HCT116 (cell line): ENCODE measurements around the gene SFXN1. TPM values are rescaled to one million over a fixed set of nuclear protein-coding genes. Genes with fewer than 3 reads are reported as not detected.

ENCODE experiments used
- ATAC-seq: fragments of 200-7000 bp; cut with Tn5 transposase; 2 replicates; pipeline ENCODE4 v1.9.1; 2020; ENCODE audit warnings: mild to moderate bottlenecking, moderate library complexity
- BruUV-seq: library from RNA; stranded (reverse); fragments of 400-500 nt; replicated peaks from 2 replicates; lab custom pipeline; 2021; lab: Mats Ljungman, UMichigan
- CTCF ChIA-PET: fragments of 300-600 bp; sonication (Branson Sonifier 250); formaldehyde crosslinking; loops from one replicate; lab custom pipeline; 2021; ENCODE audit warnings: antibody characterized with exemption; lab: Charles Lee
- POLR2A ChIA-PET: fragments of 300-600, 350-600 bp; sonication (Branson Sonifier 250); formaldehyde crosslinking; loops from one replicate; lab custom pipeline; 2021; ENCODE audit warnings: antibody characterized with exemption; lab: Charles Lee
- RAD21 ChIA-PET, 2 experiments: fragments of 300-600 bp; sonication (Branson Sonifier 250); formaldehyde crosslinking; loops; one replicate each; lab custom pipeline; 2023; ENCODE audit warnings: low total read pairs in 2 of 2; ENCODE audit not compliant: uncharacterized antibody in 2 of 2, unreplicated experiment in 2 of 2, low non-redundant PET in 1 of 2; lab: Charles Lee
- DNase-seq: peaks from one replicate; pipeline ENCODE4 v3.0.0-alpha.2; 2010; ENCODE audit warnings: low read depth, low spot score
- H2AFZ ChIP-seq: fragments of 200-600 bp; shearing (Covaris generic), sonication (generic); 2 replicates; pipeline ENCODE4 v1.6.1; 2017; ENCODE audit warnings: low read depth, mixed run types, mixed read lengths, antibody characterized with exemption, low read length; ENCODE audit not compliant: poor library complexity, severe bottlenecking
- H3K27ac ChIP-seq: 2 replicates; pipeline ENCODE4 v1.5.1; 2012; ENCODE audit warnings: low read depth, low read length
- H3K27me3 ChIP-seq: fragments of 200-600 bp; sonication (generic); 2 replicates; pipeline ENCODE4 v1.6.1; 2016; ENCODE audit warnings: mixed run types, low read length, mixed read lengths; ENCODE audit not compliant: insufficient read depth
- H3K36me3 ChIP-seq, 2 experiments: fragments of 200-500 bp in 1 of 2; fragments of 200-600 bp in 1 of 2; sonication (Bioruptor generic) in 1 of 2; sonication (generic) in 1 of 2; 2 replicates each; pipeline versions ENCODE4 v1.5.1 to v1.6.1; 2014 to 2016; ENCODE audit warnings: low read length in 2 of 2, inconsistent platforms in 1 of 2, mixed read lengths in 1 of 2, mixed run types in 1 of 2; ENCODE audit not compliant: insufficient read depth in 2 of 2, control insufficient read depth in 1 of 2
- H3K4me1 ChIP-seq, 2 experiments: fragments of 200-600 bp in 1 of 2; sonication (generic) in 1 of 2; 2 replicates each; pipeline versions ENCODE4 v1.5.1 to v1.6.1; 2012 to 2017; ENCODE audit warnings: low read length in 2 of 2, inconsistent platforms in 1 of 2, mild to moderate bottlenecking in 1 of 2, mixed read lengths in 1 of 2, mixed run types in 1 of 2, moderate library complexity in 1 of 2; ENCODE audit not compliant: insufficient read depth in 2 of 2, control insufficient read depth in 1 of 2
- H3K4me2 ChIP-seq: fragments of 200-600 bp; sonication (generic); 2 replicates; pipeline ENCODE4 v1.6.1; 2017; ENCODE audit warnings: mixed run types, low read length, mixed read lengths
- H3K4me3 ChIP-seq, 2 experiments: fragments of 200-600 bp in 1 of 2; sonication (generic) in 1 of 2; replicated peaks in 1 of 2; 2 replicates each; pipeline ENCODE4 v1.5.1; 2011 to 2016; ENCODE audit warnings: low read length in 2 of 2, control low read depth in 1 of 2, low read depth in 1 of 2, mild to moderate bottlenecking in 1 of 2, mixed read lengths in 1 of 2, mixed run types in 1 of 2
- H3K79me2 ChIP-seq: fragments of 200-600 bp; sonication (generic); 2 replicates; pipeline ENCODE4 v1.6.1; 2017; ENCODE audit warnings: mild to moderate bottlenecking, mixed run types, low read length, moderate library complexity, mixed read lengths; ENCODE audit not compliant: insufficient read depth
- H3K9ac ChIP-seq: fragments of 200-600 bp; sonication (generic); 2 replicates; pipeline ENCODE4 v1.6.1; 2016; ENCODE audit warnings: low read length, mixed read lengths
- H3K9me2 ChIP-seq: fragments of 200-600 bp; sonication (generic), shearing (Covaris generic); 2 replicates; pipeline ENCODE4 v1.6.1; 2017; ENCODE audit warnings: mixed run types, mild to moderate bottlenecking, moderate library complexity; ENCODE audit not compliant: insufficient read depth
- H3K9me3 ChIP-seq, 2 experiments: fragments of 200-500 bp in 1 of 2; fragments of 200-600 bp in 1 of 2; sonication (Bioruptor generic) in 1 of 2; sonication (generic) in 1 of 2; 2 replicates each; pipeline ENCODE4 v1.6.1; 2014 to 2017; ENCODE audit warnings: low read length in 2 of 2, mixed read lengths in 2 of 2, inconsistent platforms in 1 of 2, low read depth in 1 of 2, mild to moderate bottlenecking in 1 of 2, mixed run types in 1 of 2, moderate library complexity in 1 of 2; ENCODE audit not compliant: control insufficient read depth in 1 of 2, insufficient read depth in 1 of 2
- H4K20me1 ChIP-seq: fragments of 200-600 bp; sonication (generic), shearing (Covaris generic); 2 replicates; pipeline ENCODE4 v1.6.1; 2017; ENCODE audit warnings: mixed run types, mild to moderate bottlenecking, moderate library complexity; ENCODE audit not compliant: insufficient read depth
- ATF3 ChIP-seq: IDR thresholded peaks from 2 replicates; pipeline ENCODE4 v1.6.1; 2012
- CBX3 ChIP-seq: IDR thresholded peaks from 2 replicates; pipeline ENCODE4 v1.6.1; 2012; ENCODE audit warnings: low read depth
- CEBPB ChIP-seq: IDR thresholded peaks from 2 replicates; pipeline ENCODE4 v1.6.1; 2012; ENCODE audit warnings: low read depth
- CTCF ChIP-seq, 3 experiments: fragments of 200-600 bp in 1 of 3; sonication (generic) in 1 of 3; IDR thresholded peaks in 2 of 3; conservative IDR thresholded peaks in 1 of 3; 2 replicates each; pipeline ENCODE4 v1.5.1; 2012 to 2017; ENCODE audit warnings: low read depth in 2 of 3, low read length in 2 of 3, antibody characterized with exemption in 1 of 3, borderline replicate concordance in 1 of 3, control low read depth in 1 of 3, mild to moderate bottlenecking in 1 of 3, mixed read lengths in 1 of 3, mixed run types in 1 of 3, moderate library complexity in 1 of 3; ENCODE audit not compliant: insufficient read depth in 1 of 3
- ELF1 ChIP-seq: IDR thresholded peaks from 2 replicates; pipeline ENCODE4 v1.6.1; 2012; ENCODE audit warnings: low read depth, borderline replicate concordance
- EZH2 ChIP-seq: fragments of 200-600 bp; sonication (generic); IDR thresholded peaks from 2 replicates; pipeline ENCODE4 v1.6.1; 2017; ENCODE audit warnings: antibody characterized with exemption, mixed run types
- JUND ChIP-seq: IDR thresholded peaks from 2 replicates; pipeline ENCODE4 v1.6.1; 2012
- MAX ChIP-seq: IDR thresholded peaks from 2 replicates; pipeline ENCODE4 v1.6.1; 2012
- POLR2A ChIP-seq: IDR thresholded peaks from 2 replicates; pipeline ENCODE4 v1.7.0; 2011; ENCODE audit warnings: borderline replicate concordance; ENCODE audit not compliant: insufficient read depth, insufficient read length; ENCODE audit errors: extremely low read depth
- POLR2AphosphoS5 ChIP-seq: IDR thresholded peaks from 2 replicates; pipeline ENCODE4 v1.6.1; 2011; ENCODE audit warnings: mild to moderate bottlenecking, low read depth, low read length, moderate library complexity
- SIN3A ChIP-seq: IDR thresholded peaks from 2 replicates; pipeline ENCODE4 v1.6.1; 2012; ENCODE audit warnings: low read depth
- SP1 ChIP-seq: IDR thresholded peaks from 2 replicates; pipeline ENCODE4 v1.6.1; 2012; ENCODE audit warnings: low read depth
- SRF ChIP-seq: IDR thresholded peaks from 2 replicates; pipeline ENCODE4 v1.6.1; 2012; ENCODE audit warnings: low read depth
- ZFX ChIP-seq: fragments of 450-650 bp; IDR thresholded peaks from 2 replicates; pipeline ENCODE4 v1.6.1; 2017
- intact Hi-C: fragments of 100-400 bp; cut with micrococcal nuclease; formaldehyde crosslinking; loops from 2 replicates; pipeline ENCODE4 v1.10.0; 2022
- total RNA-seq: library from RNA; stranded (reverse); gene quantifications from one replicate; pipeline ENCODE4 v1.2.1, GENCODE V29; 2021; ENCODE audit not compliant: unreplicated experiment

SFXN1 gene
- total RNA-seq, 1 experiment from 2014 or later, result 145 TPM

- TF ChIP-seq ATF3 (no peak), CBX3 (no peak), SIN3A (no peak), POLR2AphosphoS5 (no peak)
Measured at GRCh38 chr5:175464074-175464941, 14.1 kb upstream of the SFXN1 start (continued).

GRCh38 chr5:175464942-175465233 lies 13.5 kb upstream of the SFXN1 start:
- POLR2A ChIA-PET, result no interaction called here
- no peaks in the 10 kb centered on the region for H3K79me2 ChIP-seq
- RAD21 ChIA-PET, result no interaction called here
- H2AFZ ChIP-seq, result peak overlapping the region; percentile 85
- CTCF ChIA-PET, result interaction anchor here (0.9 to 2.0 kb wide), 12 partner anchors 11 to 571 kb away, joined by 3 to 8 read pairs (median 4); partner anchors contain the start of gene SFXN1
- no TSS peak for BruUV-seq
- H3K4me1 ChIP-seq, result peaks cover 7% of the 10 kb centered on the region in 2 experiments; a peak in 2 of 4 replicates
- H3K36me3 ChIP-seq, result no peaks in the 10 kb centered on the region
- H3K27me3 ChIP-seq, result no peaks in the 10 kb centered on the region
- H3K9me2 ChIP-seq, result no peaks in the 10 kb centered on the region
- TF ChIP-seq SP1 (no peak), POLR2A (no peak), ELF1 (no peak), CTCF (IDR thresholded peaks at IDR 0.05 in 2 of 3, conservative IDR thresholded peaks at IDR 0.05 in 1 of 3; ENCODE audit: borderline replicate concordance in 1 of 3, insufficient read depth in 1 of 3, low read depth in 2 of 3, low read length in 2 of 3) (no peak; a peak in 1 of 6 replicates), SRF (no peak), EZH2 (no peak), JUND (no peak), CEBPB (no peak), CBX3 (no peak), SIN3A (no peak), ZFX (no peak), MAX (no peak)
- ATAC-seq (peak; percentile 49; the same call in 1 of the 2 replicates), DNase-seq (no peak)
- H3K27ac ChIP-seq, result no peak overlapping the region
- H3K4me2 ChIP-seq, result peak overlapping the region; percentile 33; the same call in 1 of the 2 replicates
- H3K9ac ChIP-seq, result no peak overlapping the region
- no peaks in the 10 kb centered on the region for H4K20me1 ChIP-seq
- intact Hi-C loops, result no loop called here
- H3K4me3 ChIP-seq, result no peak overlapping the region
- H3K9me3 ChIP-seq, result no peaks in the 10 kb centered on the region
